Stimulated activated CD8-positive, alpha-beta memory T cell treated with anti-CD3 and anti-CD28 coated beads, Interleukin-4, amount 100 ng/mL, for 1 hour (primary cell): ENCODE measurements around the gene CTSZ.
"Not testable (repeated sequence)": the region's sequence is repeated elsewhere in the genome, so short reads cannot be mapped to it uniquely, and the experiment has no call there.

Experiments used
- DNase-seq, 2 donors: peaks; one replicate each; pipeline ENCODE4 v3.0.0-alpha.2; 2020; ENCODE audit warnings: low read depth in 2 of 2, low spot score in 1 of 2

Gene CTSZ

GRCh38 chr20:59014680-59015389 is 7.8 kb upstream of the CTSZ start:
- DNase-seq = no peak

GRCh38 chr20:59013959-59014608 is 7.0 kb upstream of the CTSZ start:
- DNase-seq = no peak

- DNase-seq = no peak
Observed at GRCh38 chr20:59013031-59013951, 6.2 kb upstream of the CTSZ start.

- not testable (repeated sequence) for DNase-seq
Observed at GRCh38 chr20:59011874-59012157, 4.8 kb upstream of the CTSZ start.

GRCh38 chr20:59010995-59011873 is 4.2 kb upstream of the CTSZ start:
- DNase-seq = no peak

GRCh38 chr20:59010321-59010994 is 3.4 kb upstream of the CTSZ start:
- no peak for DNase-seq

- DNase-seq = no peak
Observed at GRCh38 chr20:59008715-59009336, 1.8 kb upstream of the CTSZ start.

GRCh38 chr20:59007665-59008511 is 834 bp upstream of the CTSZ start:
- no peak for DNase-seq

- no peak for DNase-seq
Observed at GRCh38 chr20:59006167-59006863, 739 bp downstream of the CTSZ start.

GRCh38 chr20:59005523-59006166 is 1.4 kb downstream of the CTSZ start:
- no peak for DNase-seq

- DNase-seq = peak in 1 of 2 donors; percentile 27
Observed at GRCh38 chr20:59004763-59005522, 2.1 kb downstream of the CTSZ start.

- DNase-seq = no peak
Observed at GRCh38 chr20:59004493-59004762, 2.6 kb downstream of the CTSZ start.

- no peak for DNase-seq
Observed at GRCh38 chr20:59003836-59004492, 3.1 kb downstream of the CTSZ start.

GRCh38 chr20:59002874-59003399 is 4.1 kb downstream of the CTSZ start:
- DNase-seq = no peak

GRCh38 chr20:59002388-59002787 is 4.7 kb downstream of the CTSZ start:
- DNase-seq = no peak

GRCh38 chr20:59001449-59002171 is 5.4 kb downstream of the CTSZ start:
- no peak for DNase-seq
